AG04450 (cell line): ENCODE data around the gene TBCEL. TPM values are rescaled to one million over a fixed set of nuclear protein-coding genes. Genes with fewer than 3 reads are reported as not detected.

ENCODE experiments used
- CTCF ChIA-PET: fragments of 300-600, 350-600 bp; formaldehyde crosslinking; extraction: SDS; loops from one replicate; lab custom pipeline; 2022; ENCODE audit warnings: antibody characterized with exemption, inconsistent platforms; lab: Charles Lee
- POLR2A ChIA-PET: fragments of 350-600 bp; formaldehyde crosslinking; extraction: SDS; loops from one replicate; lab custom pipeline; 2021; ENCODE audit warnings: antibody characterized with exemption, inconsistent platforms; lab: Yijun Ruan, JAX
- DNase-seq: peaks from one replicate; pipeline ENCODE4 v3.0.0-alpha.2; 2011; ENCODE audit warnings: low read depth, low spot score
- H3K27ac ChIP-seq: one replicate; pipeline ENCODE4 v1.5.1; 2012; ENCODE audit warnings: low read depth, low read length, control low read depth
- H3K27me3 ChIP-seq: one replicate; pipeline ENCODE4 v1.6.0; 2012; ENCODE audit warnings: low read length; ENCODE audit not compliant: control insufficient read depth, insufficient read depth
- H3K4me3 ChIP-seq: 2 replicates; pipeline ENCODE4 v1.5.1; 2011; ENCODE audit warnings: mild to moderate bottlenecking, low read depth, low read length, control low read depth
- H3K9me3 ChIP-seq: 2 replicates; pipeline ENCODE4 v1.5.1; 2012; ENCODE audit warnings: low read length; ENCODE audit not compliant: control insufficient read depth, insufficient read depth
- polyA plus RNA-seq: library from polyadenylated mRNA; depleted of rRNA; stranded (reverse); fragments of >200 nt; gene quantifications from 2 replicates; pipeline ENCODE4 v1.2.3, GENCODE V29; 2011
- TF ChIP-seq, protein P1 (sequence below): IDR thresholded peaks from 2 replicates; pipeline ENCODE4 v1.5.1; 2011; ENCODE audit warnings: low read depth, low read length, control low read depth, inconsistent platforms

The TBCEL gene
- polyA plus RNA-seq, 1 experiment, result 19.3 TPM

DNA sequence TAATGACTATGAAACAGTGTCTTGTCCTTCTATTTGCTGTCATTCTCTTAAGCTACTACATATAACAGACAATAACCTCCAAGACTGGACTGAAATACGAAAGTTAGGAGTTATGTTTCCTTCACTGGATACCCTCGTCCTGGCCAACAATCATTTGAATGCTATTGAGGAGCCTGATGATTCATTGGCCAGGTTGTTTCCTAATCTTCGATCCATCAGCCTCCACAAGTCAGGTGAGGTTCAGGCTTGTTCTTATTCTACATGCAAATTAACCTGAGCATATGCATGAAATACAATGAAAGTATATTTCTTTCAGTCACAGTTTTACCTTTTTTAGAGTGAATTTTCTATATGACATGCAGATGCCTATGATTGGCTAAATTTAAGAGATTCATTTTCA is 31.2 kb downstream of the TBCEL start:
- Histone ChIP-seq H3K4me3 (no peak overlapping the region), H3K27ac (no peak overlapping the region), H3K9me3 (no peaks in the 10 kb centered on the region), H3K27me3 (no peaks in the 10 kb centered on the region)
- DNase-seq, result no peak
- TF ChIP-seq, protein P1, sequence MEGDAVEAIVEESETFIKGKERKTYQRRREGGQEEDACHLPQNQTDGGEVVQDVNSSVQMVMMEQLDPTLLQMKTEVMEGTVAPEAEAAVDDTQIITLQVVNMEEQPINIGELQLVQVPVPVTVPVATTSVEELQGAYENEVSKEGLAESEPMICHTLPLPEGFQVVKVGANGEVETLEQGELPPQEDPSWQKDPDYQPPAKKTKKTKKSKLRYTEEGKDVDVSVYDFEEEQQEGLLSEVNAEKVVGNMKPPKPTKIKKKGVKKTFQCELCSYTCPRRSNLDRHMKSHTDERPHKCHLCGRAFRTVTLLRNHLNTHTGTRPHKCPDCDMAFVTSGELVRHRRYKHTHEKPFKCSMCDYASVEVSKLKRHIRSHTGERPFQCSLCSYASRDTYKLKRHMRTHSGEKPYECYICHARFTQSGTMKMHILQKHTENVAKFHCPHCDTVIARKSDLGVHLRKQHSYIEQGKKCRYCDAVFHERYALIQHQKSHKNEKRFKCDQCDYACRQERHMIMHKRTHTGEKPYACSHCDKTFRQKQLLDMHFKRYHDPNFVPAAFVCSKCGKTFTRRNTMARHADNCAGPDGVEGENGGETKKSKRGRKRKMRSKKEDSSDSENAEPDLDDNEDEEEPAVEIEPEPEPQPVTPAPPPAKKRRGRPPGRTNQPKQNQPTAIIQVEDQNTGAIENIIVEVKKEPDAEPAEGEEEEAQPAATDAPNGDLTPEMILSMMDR, result no peak
- ChIA-PET CTCF (no interaction called here), POLR2A (interaction anchor here (0.6 kb wide), 1 partner anchor 138 kb away, joined by 3 read pairs; no protein-coding TSS in a partner anchor)

- no peaks in the 10 kb centered on the region for H3K27me3 ChIP-seq
- TF ChIP-seq, protein P1, result no peak
- H3K27ac ChIP-seq, result no peak overlapping the region
- no peak for DNase-seq
- ChIA-PET CTCF (interaction anchor here (1.4 kb wide), 1 partner anchor 48 kb away, joined by 3 read pairs; no protein-coding TSS in a partner anchor), POLR2A (no interaction called here)
- no peaks in the 10 kb centered on the region for H3K9me3 ChIP-seq
- H3K4me3 ChIP-seq, result no peak overlapping the region
Measured at GRCh38 chr11:121057922-121058321, 34.0 kb downstream of the TBCEL start.

DNA sequence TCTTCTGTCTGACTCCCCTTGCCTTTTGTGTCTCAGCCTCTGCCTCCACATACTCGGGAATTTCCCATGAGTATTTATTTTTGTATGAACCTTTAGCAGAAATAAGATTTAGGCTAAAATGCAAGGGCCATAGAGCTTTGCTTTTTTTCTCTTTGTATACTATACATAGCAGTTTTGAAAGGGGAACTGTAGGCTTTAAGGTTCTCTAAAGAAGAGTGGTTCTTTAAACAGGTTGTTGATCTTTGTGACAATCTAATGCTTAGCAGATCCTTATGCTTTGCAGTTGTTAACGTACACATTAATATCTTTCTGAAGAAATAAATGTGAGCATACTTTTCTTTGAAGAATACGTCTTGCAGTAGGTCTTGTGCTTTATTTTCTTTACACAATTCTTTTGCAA is 35.0 kb downstream of the TBCEL start:
- TF ChIP-seq, protein P1, result no peak
- no peaks in the 10 kb centered on the region for H3K9me3 ChIP-seq
- CTCF ChIA-PET, result no interaction called here
- no peaks in the 10 kb centered on the region for H3K27me3 ChIP-seq
- POLR2A ChIA-PET, result no interaction called here
- H3K27ac ChIP-seq, result no peak overlapping the region
- no peak for DNase-seq
- no peak overlapping the region for H3K4me3 ChIP-seq

GRCh38 chr11:121059605-121060004 is 35.7 kb downstream of the TBCEL start:
- TF ChIP-seq, protein P1, result no peak

DNA sequence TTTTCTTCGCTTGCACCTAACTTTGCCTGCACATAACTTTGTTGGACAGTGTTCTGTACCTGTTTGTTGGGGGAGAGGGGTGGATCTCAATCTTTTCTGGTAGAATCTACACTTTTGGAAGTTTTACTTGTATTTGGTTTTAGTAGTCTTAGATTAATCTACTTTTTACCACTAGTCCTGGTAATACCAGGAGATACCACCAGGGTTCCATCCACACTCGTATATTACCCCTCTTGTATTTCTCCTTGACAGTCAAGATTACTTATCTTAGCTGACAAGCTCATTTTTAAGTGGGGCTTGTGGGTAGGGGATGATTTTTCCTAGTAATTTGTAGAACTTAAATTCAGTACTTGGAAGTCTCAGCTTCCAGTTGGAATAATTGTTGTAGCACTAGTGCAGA is 39.8 kb downstream of the TBCEL start:
- ChIA-PET CTCF (interaction anchor here (0.6 to 1.2 kb wide), 4 partner anchors 19 to 131 kb away, joined by 3 to 4 read pairs (median 4); no protein-coding TSS in a partner anchor), POLR2A (no interaction called here)
- H3K9me3 ChIP-seq, result no peaks in the 10 kb centered on the region
- H3K27ac ChIP-seq, result no peak overlapping the region
- no peaks in the 10 kb centered on the region for H3K27me3 ChIP-seq
- no peak overlapping the region for H3K4me3 ChIP-seq
- DNase-seq, result no peak
- TF ChIP-seq, protein P1, result peak; percentile 50

More at GRCh38 chr11:121059605-121060004, 35.7 kb downstream of the TBCEL start:
- Histone ChIP-seq H3K27me3 (no peaks in the 10 kb centered on the region), H3K4me3 (no peak overlapping the region), H3K27ac (no peak overlapping the region), H3K9me3 (no peaks in the 10 kb centered on the region)
- no peak for DNase-seq
- ChIA-PET POLR2A (no interaction called here), CTCF (no interaction called here)
